Measurements from ENCODE around the gene GRHPR.

DNA sequence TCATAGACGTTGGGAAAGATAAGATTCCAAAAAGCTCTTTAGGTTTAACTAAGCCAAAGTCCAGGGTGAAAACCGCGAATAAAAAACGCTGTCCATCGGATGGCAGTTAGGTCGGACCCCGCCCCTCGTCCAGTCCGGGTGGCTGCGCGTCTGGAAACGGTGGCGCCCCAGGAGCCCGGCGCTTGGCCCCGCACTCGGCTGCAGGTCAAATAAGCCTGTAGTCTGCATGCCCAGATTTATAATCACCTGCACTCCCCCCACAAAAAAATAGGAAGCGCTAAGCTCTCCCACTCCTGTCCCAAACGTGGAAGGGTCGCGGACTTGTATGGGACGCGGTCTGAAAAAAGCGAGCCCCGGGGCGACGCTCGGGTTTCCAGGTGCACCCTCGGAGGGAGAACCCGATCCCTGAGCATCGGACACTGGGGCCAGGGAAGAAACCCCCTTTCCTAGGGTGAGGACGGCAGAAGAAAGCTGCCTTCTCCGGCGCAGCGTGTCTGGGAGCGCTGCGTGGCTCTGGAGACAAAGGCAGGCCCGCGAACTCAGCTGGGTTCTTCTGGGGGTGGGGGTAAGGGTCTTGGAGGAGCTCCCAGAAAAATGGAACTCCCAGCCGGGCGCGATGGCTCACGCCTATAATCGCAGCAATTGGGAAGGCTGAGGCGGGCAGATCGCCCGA is 43.7 kb downstream of the GRHPR start:
- TF ChIP-seq, protein P1, sequence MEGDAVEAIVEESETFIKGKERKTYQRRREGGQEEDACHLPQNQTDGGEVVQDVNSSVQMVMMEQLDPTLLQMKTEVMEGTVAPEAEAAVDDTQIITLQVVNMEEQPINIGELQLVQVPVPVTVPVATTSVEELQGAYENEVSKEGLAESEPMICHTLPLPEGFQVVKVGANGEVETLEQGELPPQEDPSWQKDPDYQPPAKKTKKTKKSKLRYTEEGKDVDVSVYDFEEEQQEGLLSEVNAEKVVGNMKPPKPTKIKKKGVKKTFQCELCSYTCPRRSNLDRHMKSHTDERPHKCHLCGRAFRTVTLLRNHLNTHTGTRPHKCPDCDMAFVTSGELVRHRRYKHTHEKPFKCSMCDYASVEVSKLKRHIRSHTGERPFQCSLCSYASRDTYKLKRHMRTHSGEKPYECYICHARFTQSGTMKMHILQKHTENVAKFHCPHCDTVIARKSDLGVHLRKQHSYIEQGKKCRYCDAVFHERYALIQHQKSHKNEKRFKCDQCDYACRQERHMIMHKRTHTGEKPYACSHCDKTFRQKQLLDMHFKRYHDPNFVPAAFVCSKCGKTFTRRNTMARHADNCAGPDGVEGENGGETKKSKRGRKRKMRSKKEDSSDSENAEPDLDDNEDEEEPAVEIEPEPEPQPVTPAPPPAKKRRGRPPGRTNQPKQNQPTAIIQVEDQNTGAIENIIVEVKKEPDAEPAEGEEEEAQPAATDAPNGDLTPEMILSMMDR (IDR thresholded peaks at IDR 0.05) = no peak
- TF ChIP-seq POLR2A (IDR thresholded peaks at IDR 0.05) = peak; percentile 48

All from right lobe of liver (tissue), 4 donors.